Measurements from ENCODE around the gene TMEM30A.

Gene TMEM30A

GRCh38 chr6:75267461-75267860 is 17.1 kb downstream of the TMEM30A start:
- ATAC-seq (ENCODE audit: insufficient read depth, low read depth) (no peak), DNase-seq (no peak)
- no peak overlapping the region for H3K4me3 ChIP-seq (ENCODE audit: low read depth in 1 of 2, low read length in 2 of 2)
- no peak overlapping the region for H3K27ac ChIP-seq (ENCODE audit: low read length)
- TF ChIP-seq, protein P1, sequence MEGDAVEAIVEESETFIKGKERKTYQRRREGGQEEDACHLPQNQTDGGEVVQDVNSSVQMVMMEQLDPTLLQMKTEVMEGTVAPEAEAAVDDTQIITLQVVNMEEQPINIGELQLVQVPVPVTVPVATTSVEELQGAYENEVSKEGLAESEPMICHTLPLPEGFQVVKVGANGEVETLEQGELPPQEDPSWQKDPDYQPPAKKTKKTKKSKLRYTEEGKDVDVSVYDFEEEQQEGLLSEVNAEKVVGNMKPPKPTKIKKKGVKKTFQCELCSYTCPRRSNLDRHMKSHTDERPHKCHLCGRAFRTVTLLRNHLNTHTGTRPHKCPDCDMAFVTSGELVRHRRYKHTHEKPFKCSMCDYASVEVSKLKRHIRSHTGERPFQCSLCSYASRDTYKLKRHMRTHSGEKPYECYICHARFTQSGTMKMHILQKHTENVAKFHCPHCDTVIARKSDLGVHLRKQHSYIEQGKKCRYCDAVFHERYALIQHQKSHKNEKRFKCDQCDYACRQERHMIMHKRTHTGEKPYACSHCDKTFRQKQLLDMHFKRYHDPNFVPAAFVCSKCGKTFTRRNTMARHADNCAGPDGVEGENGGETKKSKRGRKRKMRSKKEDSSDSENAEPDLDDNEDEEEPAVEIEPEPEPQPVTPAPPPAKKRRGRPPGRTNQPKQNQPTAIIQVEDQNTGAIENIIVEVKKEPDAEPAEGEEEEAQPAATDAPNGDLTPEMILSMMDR (IDR thresholded peaks at IDR 0.05; ENCODE audit: borderline replicate concordance, extremely low read depth, low read length, poor library complexity, severe bottlenecking): no peak
- TF ChIP-seq EZH2 (IDR thresholded peaks at IDR 0.05; ENCODE audit: borderline replicate concordance, low read depth, low read length, severe bottlenecking): no peak
- no peak overlapping the region for H2AFZ ChIP-seq (ENCODE audit: low read depth, low read length)
- H3K79me2 ChIP-seq (ENCODE audit: insufficient read depth, low read length): peaks cover 74% of the 10 kb centered on the region
- no peaks in the 10 kb centered on the region for H3K27me3 ChIP-seq (ENCODE audit: insufficient read depth, low read length, poor library complexity)
- no peak overlapping the region for H3K9ac ChIP-seq (ENCODE audit: low read depth, low read length)
- peaks cover 40% of the 10 kb centered on the region for H3K36me3 ChIP-seq (ENCODE audit: insufficient read depth, low read length)
- peaks cover 6% of the 10 kb centered on the region; the same call in 1 of the 2 replicates for H3K4me1 ChIP-seq (ENCODE audit: insufficient read depth, low read length)
- H4K20me1 ChIP-seq (ENCODE audit: insufficient read depth, low read length): peaks cover 25% of the 10 kb centered on the region; the same call in 1 of the 2 replicates
- H3K9me3 ChIP-seq (ENCODE audit: insufficient read depth, low read length, severe bottlenecking): no peaks in the 10 kb centered on the region
- H3K4me2 ChIP-seq (ENCODE audit: insufficient read depth, low read length): no peak overlapping the region

GRCh38 chr6:75266716-75267291 is 17.8 kb downstream of the TMEM30A start:
- Histone ChIP-seq H3K9me3 (ENCODE audit: insufficient read depth, low read length, severe bottlenecking) (no peaks in the 10 kb centered on the region), H3K4me3 (ENCODE audit: low read depth in 1 of 2, low read length in 2 of 2) (no peak overlapping the region), H3K27me3 (ENCODE audit: insufficient read depth, low read length, poor library complexity) (no peaks in the 10 kb centered on the region), H3K4me2 (ENCODE audit: insufficient read depth, low read length) (no peak overlapping the region), H3K36me3 (ENCODE audit: insufficient read depth, low read length) (peaks cover 41% of the 10 kb centered on the region), H3K9ac (ENCODE audit: low read depth, low read length) (no peak overlapping the region), H2AFZ (ENCODE audit: low read depth, low read length) (no peak overlapping the region), H3K4me1 (ENCODE audit: insufficient read depth, low read length) (no peaks in the 10 kb centered on the region), H4K20me1 (ENCODE audit: insufficient read depth, low read length) (peaks cover 24% of the 10 kb centered on the region; the same call in 1 of the 2 replicates), H3K79me2 (ENCODE audit: insufficient read depth, low read length) (peaks cover 68% of the 10 kb centered on the region), H3K27ac (ENCODE audit: low read length) (no peak overlapping the region)
- no peak for DNase-seq
- peak; percentile 89 for ATAC-seq (ENCODE audit: insufficient read depth, low read depth)
- TF ChIP-seq EZH2 (IDR thresholded peaks at IDR 0.05; ENCODE audit: borderline replicate concordance, low read depth, low read length, severe bottlenecking): no peak
- TF ChIP-seq, protein P1 (IDR thresholded peaks at IDR 0.05; ENCODE audit: borderline replicate concordance, extremely low read depth, low read length, poor library complexity, severe bottlenecking): peak; percentile 82

- Histone ChIP-seq H3K9ac (ENCODE audit: low read depth, low read length) (no peak overlapping the region), H4K20me1 (ENCODE audit: insufficient read depth, low read length) (peaks cover 6% of the 10 kb centered on the region; the same call in 1 of the 2 replicates), H3K4me1 (ENCODE audit: insufficient read depth, low read length) (no peaks in the 10 kb centered on the region), H3K9me3 (ENCODE audit: insufficient read depth, low read length, severe bottlenecking) (no peaks in the 10 kb centered on the region), H3K4me2 (ENCODE audit: insufficient read depth, low read length) (no peak overlapping the region), H3K79me2 (ENCODE audit: insufficient read depth, low read length) (peaks cover 36% of the 10 kb centered on the region), H3K27ac (ENCODE audit: low read length) (no peak overlapping the region), H3K27me3 (ENCODE audit: insufficient read depth, low read length, poor library complexity) (no peaks in the 10 kb centered on the region), H2AFZ (ENCODE audit: low read depth, low read length) (no peak overlapping the region), H3K36me3 (ENCODE audit: insufficient read depth, low read length) (peaks cover 65% of the 10 kb centered on the region), H3K4me3 (ENCODE audit: low read depth in 1 of 2, low read length in 2 of 2) (no peak overlapping the region)
- DNase-seq: no peak
- no peak for ATAC-seq (ENCODE audit: insufficient read depth, low read depth)
- TF ChIP-seq, protein P1 (IDR thresholded peaks at IDR 0.05; ENCODE audit: borderline replicate concordance, extremely low read depth, low read length, poor library complexity, severe bottlenecking): no peak
- no peak for TF ChIP-seq EZH2 (IDR thresholded peaks at IDR 0.05; ENCODE audit: borderline replicate concordance, low read depth, low read length, severe bottlenecking)
These were observed 21.2 kb downstream of the TMEM30A start for GRCh38 chr6:75263401-75263750.

Measured in DND-41 (cell line).